OCI-M2 (cell line): ENCODE results near the gene SH3BGRL2.
"Not testable (repeated sequence)": the region's sequence is repeated elsewhere in the genome, so short reads cannot be mapped to it uniquely, and the experiment has no call there.

Experiments used
- DNase-seq: peaks from one replicate; lab custom pipeline; 2025; ENCODE audit not compliant: unreplicated experiment; lab: John Stamatoyannopoulos, UW

SH3BGRL2 gene

GRCh38 chr6:79647741-79648140, 16.6 kb downstream of the SH3BGRL2 start:
- DNase-seq, result no peak

GRCh38 chr6:79648328-79648727, 17.2 kb downstream of the SH3BGRL2 start:
- no peak for DNase-seq

GRCh38 chr6:79649016-79649415, 17.9 kb downstream of the SH3BGRL2 start:
- DNase-seq, result no peak

- DNase-seq, result no peak
Measured at GRCh38 chr6:79650950-79651349, 19.8 kb downstream of the SH3BGRL2 start.

GRCh38 chr6:79656134-79656533, 25.0 kb downstream of the SH3BGRL2 start:
- DNase-seq, result no peak

GRCh38 chr6:79657238-79657637, 26.1 kb downstream of the SH3BGRL2 start:
- DNase-seq, result no peak

GRCh38 chr6:79663655-79664054, 32.5 kb downstream of the SH3BGRL2 start:
- DNase-seq, result not testable (repeated sequence)

GRCh38 chr6:79665725-79666551, 34.8 kb downstream of the SH3BGRL2 start:
- DNase-seq, result no peak

GRCh38 chr6:79666634-79667033, 35.5 kb downstream of the SH3BGRL2 start:
- DNase-seq, result no peak

- DNase-seq, result no peak
Measured at GRCh38 chr6:79668381-79668780, 37.3 kb downstream of the SH3BGRL2 start.

GRCh38 chr6:79669766-79670165, 38.6 kb downstream of the SH3BGRL2 start:
- DNase-seq, result no peak

- DNase-seq, result no peak
Measured at GRCh38 chr6:79670789-79671188, 39.7 kb downstream of the SH3BGRL2 start.

GRCh38 chr6:79671600-79672266, 40.6 kb downstream of the SH3BGRL2 start:
- no peak for DNase-seq

GRCh38 chr6:79672631-79673111, 41.5 kb downstream of the SH3BGRL2 start:
- DNase-seq, result no peak

- no peak for DNase-seq
Measured at GRCh38 chr6:79673947-79674346, 42.8 kb downstream of the SH3BGRL2 start.

GRCh38 chr6:79676785-79677736, 45.9 kb downstream of the SH3BGRL2 start:
- DNase-seq, result no peak

- not testable (repeated sequence) for DNase-seq
Measured at GRCh38 chr6:79682682-79683081, 51.6 kb downstream of the SH3BGRL2 start.

GRCh38 chr6:79684876-79685275, 53.7 kb downstream of the SH3BGRL2 start:
- no peak for DNase-seq

- no peak for DNase-seq
Measured at GRCh38 chr6:79686707-79687309, 55.7 kb downstream of the SH3BGRL2 start.

- no peak for DNase-seq
Measured at GRCh38 chr6:79687759-79688158, 56.6 kb downstream of the SH3BGRL2 start.

- no peak for DNase-seq
Measured at GRCh38 chr6:79694156-79694555, 63.0 kb downstream of the SH3BGRL2 start.
